Esophagus muscularis mucosa (tissue), 3 donors: ENCODE measurements around the gene SMCO2.

Experiments used
- CTCF ChIP-seq, 3 experiments: fragments of 200-600 bp in 2 of 3; fragments of 450-650 bp in 1 of 3; sonication (generic) in 2 of 3; IDR thresholded peaks; one replicate each; pipeline ENCODE4 v1.5.1; 2017 to 2019; ENCODE audit warnings: antibody characterized with exemption in 3 of 3, mild to moderate bottlenecking in 2 of 3, moderate library complexity in 1 of 3
- POLR2A ChIP-seq: fragments of 450-650 bp; IDR thresholded peaks from one replicate; pipeline ENCODE4 v1.6.1; 2017; ENCODE audit warnings: antibody characterized with exemption, moderate library complexity, mild to moderate bottlenecking, low read depth
- POLR2AphosphoS5 ChIP-seq, 2 donors: sonication (generic); formaldehyde crosslinking; IDR thresholded peaks; one replicate each; pipeline ENCODE4 v1.6.1; 2017; ENCODE audit warnings: antibody characterized with exemption in 2 of 2

- TF ChIP-seq CTCF (IDR thresholded peaks at IDR 0.05) (no peak), POLR2AphosphoS5 (IDR thresholded peaks at IDR 0.05) (no peak), POLR2A (no peak)
Observed at GRCh38 chr12:27446436-27446835, at the start of gene SMCO2.
